Fibroblast of skin of scalp (primary cell): ENCODE data around the gene SAMMSON.

Experiments used
- DNase-seq: peaks from one replicate; pipeline ENCODE4 v3.0.0-alpha.2; 2013

Gene SAMMSON

DNA sequence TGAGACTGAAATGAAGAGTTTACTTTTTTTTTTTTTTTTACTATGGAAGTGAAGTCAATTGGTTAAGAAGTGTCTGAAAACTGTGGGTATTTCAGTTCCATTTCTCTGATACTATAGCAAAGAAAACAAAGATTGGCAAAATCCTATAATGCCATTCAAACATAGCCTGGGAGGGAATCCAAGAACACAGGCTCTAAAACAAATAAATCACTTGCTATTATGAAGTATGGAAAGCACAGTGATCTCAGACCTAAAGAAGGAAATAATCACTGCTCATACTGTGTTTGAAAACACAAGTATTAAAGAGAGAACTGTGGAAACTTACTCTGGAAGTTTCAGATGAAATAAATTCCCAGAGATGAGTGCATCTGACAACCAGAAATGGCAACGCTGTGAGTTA is 12.0 kb downstream of the SAMMSON start:
- peak; percentile 24 for DNase-seq

DNA sequence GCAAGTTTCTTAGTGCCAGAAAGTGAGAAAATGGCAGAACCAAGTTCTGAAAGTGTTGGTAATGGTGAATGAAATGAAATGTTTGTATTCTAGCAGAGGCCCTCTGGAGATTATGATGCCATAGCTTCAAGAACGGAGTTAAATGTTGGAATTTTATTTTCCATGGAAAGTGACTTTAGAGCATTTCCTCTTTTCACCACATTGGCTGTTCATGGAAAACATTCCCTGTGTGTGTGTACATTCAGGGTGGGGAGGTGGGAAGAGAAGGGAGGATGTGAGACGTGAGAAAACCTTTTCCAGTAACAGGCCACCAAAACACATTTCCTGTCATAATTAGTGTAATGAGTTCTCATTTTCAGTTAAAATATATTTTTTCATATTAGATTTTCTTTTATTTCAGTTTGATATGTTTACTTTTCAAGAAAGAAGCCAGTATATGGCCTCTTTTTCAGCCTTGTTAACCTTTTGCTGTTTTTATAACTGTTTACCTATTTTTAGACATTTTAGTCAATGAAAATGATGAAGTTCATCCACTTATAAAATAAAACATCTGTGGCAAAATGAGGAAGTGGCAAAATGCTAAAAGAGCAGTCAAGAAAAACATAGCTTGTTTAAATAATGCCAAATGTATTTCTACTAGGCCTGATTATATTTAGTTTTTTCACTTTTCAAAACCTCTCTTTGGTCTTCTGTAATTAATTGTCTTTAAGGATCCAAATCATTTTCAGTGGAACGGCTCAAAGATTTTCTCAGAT is 21.6 kb downstream of the SAMMSON start:
- DNase-seq = no peak

DNA sequence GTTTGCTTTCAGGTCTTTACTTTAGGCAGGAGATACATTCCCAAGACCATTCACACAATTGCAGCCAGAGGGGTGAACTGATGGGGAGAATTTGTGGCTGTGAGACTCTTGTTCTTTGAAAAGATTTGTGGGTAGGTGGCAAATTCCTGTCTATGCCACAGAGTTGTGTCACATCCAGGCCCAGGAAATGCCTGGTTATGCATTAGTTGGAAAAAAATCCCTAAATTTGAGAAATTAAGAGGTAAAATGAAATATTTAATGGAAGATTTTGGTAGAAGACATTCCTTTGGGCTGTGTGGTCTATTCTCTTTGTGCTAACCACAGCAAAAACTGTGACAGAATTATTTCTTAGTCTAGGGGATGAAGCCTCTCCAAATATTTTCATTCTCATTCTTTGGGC is 28.8 kb downstream of the SAMMSON start:
- peak; percentile 75 for DNase-seq

DNA sequence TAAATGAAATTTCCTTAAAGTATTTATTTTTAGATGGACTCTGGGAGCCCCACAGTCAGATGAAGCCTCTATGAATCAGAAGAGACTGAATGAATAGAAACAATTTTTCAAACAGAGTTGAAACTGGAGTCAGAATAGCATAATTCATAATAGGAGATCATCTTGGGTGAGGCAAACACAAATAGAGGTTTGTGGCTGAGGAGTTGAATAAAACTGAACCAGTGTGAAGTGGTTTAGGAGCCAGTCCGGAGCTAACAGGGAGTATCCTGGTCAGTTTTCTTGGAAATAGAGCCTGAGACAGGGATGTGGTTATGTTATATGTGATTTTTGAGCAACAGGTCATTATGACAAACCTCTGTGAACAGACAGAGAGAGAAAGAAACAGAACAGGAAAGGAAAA is 39.2 kb downstream of the SAMMSON start:
- no peak for DNase-seq

DNA sequence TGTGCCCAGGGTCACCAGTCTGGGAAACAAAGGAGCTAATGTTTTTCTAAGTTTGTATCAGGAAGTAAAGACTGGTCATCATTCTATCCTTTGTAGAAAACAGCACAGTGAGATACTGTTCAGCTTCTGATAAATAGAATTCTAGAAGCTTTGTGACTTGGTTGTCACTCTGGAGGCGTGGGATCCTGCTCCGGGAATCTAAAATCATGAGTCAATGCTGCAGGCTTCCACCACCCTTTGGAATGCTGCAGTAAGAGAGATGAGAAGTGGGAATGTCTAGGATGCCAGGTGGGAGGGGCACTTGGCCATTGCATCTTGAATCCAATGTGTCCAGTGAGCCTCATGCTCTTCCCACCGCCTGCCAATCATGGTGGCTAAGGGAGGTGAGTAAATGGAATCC is 40.9 kb downstream of the SAMMSON start:
- peak; percentile 15 for DNase-seq

DNA sequence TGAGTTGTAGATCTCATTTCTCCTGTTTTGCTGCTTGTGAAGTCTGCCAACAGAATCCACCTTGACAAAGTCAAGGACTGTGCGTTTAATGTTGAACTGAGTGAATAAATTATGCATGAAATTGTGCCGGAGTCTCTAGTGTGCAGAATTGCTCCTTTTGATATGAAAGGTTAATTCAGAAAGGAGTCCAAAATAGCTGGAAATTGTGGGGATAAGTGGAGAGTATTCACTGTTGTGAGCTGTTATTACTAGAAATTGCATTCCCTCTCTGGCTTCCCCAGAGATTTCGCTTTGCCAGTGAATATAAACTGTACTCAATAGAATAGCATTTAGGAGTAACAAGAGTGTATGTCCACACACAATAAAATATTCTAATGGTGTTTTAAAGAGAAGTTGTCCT is 43.1 kb downstream of the SAMMSON start:
- DNase-seq = no peak

DNA sequence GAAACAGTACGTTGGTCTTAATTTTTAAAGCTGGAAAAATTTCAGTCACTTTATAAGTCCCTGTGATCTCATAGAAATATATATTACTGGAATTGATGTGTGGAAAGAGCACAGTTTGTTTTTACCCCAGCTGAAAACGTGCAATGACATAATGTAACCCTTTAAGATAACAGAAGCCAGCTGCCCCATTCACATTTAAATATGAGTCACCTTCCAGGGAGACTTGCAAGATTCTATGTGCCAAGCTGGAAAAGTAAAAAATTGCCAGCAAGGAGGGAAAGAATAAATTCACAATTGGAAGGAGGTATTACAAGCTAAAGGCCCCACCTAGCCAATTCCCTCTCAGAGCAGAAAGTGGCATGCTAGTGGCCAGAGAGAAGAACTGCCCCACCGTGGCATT is 50.2 kb downstream of the SAMMSON start:
- peak; percentile 54 for DNase-seq

DNA sequence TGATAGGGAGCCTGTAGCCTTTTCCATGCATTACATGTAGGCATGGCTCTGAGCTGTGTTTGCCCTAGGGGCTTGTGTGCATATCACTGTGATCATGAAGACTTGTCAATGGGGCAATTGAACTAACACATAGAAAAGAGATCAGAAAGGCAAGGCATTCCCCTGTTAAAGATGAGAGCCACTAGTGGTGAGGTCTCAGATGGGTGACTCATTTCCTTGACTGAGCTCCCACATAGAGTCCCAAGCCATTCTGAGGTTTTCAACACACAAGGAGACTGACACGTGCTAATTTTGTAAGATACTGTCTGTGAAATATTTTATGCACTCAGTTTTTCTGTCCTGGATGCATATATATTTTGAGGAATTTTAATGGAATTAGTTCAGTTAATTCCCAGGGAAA is 53.8 kb downstream of the SAMMSON start:
- DNase-seq = peak; percentile 60

DNA sequence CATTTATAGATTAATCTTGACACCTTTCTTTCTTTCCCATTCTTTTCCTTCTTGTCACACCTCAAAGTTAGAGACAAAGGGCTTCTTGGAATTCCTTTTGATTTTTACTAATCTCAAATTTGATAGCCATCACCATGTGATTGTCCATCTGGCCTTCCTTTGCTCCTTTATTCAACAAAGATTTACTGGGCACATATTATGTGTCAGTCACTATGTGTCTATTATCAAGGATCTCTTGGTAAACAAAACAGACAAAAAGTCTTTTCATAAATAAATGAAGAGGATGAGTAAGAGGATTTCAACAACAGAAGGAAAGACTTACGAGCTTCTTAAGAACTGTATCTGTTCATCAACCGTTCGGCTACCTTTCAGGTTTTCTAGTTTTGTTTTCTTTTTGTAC is 56.5 kb downstream of the SAMMSON start:
- no peak for DNase-seq

DNA sequence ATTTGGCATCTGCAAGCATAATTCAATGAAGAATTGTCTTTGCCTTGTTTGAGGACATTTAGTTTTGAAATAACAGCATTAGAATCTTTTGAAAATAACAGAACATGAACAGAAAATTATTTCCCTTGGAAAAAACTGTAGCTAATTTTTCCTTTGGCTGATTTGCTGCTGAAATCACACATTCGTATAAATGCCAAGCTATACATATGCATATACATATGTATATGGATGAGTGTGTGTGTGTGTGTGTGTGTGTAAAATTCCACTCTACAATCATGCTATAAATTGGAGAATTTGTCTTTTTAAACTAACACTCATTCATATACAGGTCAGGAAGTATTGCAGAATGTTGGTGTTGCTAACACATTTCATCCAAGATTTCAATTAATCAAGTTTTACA is 57.9 kb downstream of the SAMMSON start:
- DNase-seq = no peak

DNA sequence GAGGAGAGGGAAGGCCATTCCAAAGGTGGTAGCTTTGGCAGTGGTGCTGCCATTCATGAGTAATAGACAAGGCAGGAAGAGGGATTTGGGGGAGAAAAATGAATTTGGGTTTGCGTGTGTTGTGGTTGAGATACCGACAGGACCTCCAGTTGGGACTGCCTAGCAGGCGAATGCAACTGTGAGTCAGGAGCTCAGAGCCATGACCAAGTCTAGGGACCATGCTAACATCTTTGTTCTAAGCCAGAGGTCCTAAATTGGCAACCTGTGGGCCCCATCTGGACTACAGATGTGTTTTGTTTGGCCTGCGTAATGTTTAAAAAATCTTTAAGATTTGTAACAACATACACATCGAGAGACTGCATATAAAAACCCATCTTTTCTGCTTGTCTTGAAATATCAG is 61.6 kb downstream of the SAMMSON start:
- peak; percentile 64 for DNase-seq

DNA sequence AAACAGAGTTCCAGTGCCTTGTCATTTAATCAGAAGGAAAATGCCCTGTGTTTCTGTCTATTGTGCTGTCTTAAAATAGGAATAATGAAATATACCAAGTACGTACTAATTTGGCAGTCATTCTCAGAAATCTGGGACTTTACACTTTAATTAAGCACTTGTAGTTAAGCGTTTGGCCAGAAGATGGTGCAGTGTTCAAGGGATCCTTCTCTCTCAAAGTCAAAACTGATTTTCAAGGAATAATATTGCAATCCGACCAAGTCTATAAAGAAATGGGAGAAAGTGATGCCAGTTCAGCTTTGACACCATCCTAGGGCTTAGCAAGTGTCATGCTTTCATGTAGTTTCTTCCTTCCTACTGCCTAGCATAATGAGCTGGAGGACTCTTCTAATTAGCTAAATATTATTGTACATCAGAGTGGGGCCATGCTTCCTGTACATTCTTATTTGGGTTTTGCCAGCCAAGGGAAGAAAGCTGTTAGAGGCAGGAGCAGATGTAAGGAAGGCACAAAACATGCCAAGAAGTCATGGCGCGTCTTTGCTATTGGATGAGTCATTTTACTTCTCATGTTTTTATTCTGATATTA is 64.8 kb downstream of the SAMMSON start:
- peak; percentile 42 for DNase-seq

DNA sequence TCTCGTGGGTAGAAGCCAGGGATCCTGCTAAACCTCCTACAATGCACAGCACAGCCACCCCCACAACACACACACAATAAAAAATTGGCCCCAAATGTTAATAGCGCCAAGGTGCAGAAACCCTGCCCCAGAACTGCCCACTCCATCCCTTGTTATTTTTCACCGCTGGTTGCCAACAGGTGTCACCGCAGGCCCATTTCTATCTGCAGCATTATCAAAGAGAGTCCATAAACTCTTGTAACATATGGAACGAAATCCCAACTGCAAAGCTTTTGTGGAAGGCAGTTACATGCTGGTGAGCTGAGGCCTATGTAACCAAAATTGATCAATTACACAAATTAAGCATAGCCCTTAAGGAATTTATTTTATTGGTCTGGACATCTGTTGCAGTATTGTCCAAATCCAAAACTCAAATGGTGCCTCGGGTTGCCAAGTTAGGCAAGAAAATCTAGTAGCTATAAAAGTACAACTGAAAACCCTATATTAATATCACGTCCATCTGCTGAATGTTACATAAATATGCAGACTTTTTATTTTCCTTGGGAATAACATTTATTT is 66.2 kb downstream of the SAMMSON start:
- no peak for DNase-seq

DNA sequence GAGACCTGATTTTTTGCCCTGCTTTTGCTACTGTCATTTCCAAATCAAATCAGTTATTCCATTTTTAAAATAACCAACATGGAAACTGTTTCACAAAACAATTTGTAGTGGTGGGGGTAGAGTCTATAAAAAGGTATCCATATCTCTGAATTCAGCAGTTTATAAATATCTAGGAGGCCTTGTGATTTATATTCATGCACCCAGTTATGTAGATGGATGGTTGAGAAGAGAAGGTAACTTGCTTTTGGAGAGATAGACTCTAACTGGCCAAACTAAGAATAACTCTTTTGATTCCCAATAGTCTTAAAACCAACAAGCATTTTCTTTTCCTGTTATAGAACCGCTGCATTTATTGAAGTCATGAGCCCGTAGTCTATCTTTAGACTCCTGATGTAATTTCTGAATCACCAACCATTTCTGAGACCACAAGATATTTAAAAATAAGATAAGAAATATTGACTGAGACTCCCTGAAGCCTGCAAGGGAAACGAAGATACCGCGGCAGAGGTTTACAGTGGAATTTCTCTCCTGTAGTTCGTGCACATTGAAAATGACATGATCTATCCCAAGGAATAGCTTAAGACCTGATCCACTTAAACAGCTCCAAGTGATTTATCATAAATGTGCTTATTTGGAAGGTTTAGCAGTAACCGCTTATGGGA is 68.5 kb downstream of the SAMMSON start:
- peak; percentile 53 for DNase-seq

DNA sequence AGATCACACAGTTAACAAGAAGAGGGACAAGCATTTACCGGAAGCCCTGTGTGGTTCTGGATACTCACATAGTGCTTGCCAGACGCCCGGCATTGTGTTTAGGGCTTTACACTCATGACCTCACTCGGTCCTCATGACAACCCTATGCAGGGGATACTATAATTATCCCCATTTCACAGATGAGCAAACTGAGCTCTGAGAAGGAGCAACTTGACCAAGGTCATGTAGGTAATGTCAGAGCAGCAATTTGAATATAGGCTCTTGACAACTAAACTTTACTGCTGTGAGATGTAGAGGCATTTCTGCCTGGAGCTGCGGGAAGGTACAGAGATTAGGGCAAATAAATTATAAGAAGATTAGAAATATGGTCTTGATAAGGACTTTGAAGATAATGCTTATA is 70.0 kb downstream of the SAMMSON start:
- no peak for DNase-seq

DNA sequence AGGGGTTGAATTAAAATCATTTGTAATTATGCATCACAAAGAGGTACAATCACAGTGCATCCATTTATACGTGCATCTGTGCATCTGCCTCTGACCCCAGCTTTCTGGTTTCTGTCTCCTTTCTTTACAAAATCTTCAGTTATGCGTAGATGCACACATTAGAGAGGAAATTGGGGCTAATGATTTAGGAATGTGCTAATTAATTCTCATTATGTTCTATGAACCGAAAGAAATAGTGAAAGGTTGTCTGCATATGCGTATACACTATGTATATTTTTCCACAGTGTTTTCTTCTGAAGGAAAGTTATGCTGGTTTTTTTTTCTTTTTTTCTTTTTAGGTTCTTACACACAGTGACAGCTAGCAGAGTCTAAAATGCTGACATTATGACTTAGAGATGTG is 71.6 kb downstream of the SAMMSON start:
- DNase-seq = no peak

DNA sequence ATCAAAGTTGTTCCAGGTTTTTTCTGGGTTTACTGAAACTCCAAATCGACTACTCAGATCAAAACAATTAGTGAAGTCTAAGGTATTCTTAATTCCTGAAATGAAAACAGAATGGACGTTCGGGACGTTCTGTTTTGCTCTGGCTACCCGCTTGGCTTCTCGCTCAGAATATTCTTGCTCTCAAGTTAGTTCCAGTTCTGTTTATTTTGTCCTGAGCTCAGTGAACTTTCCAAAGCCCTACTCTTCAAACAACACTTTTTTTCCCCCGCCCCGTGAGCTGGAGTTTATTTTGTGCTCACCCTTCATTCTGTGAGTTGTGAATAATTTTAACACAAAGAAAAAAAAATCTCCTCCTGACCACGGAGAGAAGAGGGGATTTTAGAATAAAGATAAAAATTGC is 72.6 kb downstream of the SAMMSON start:
- no peak for DNase-seq

DNA sequence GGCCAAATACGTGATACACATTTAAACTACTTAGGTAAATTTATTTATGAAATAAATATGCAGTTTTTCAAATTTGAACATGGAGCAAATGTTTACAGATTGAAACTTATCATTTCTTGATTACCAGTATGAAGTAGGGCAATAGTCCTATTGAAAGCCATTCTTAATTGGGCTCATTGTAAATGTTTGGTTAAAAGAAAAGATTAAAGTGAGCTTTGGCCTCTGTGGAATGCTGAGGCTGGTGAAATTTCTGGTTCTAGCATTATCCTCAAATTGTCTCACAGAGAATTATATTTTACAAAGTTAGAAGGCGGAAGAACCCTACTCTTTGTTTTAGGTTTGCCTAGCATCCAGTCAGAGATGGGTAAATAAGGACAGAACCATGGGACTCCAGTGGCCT is 73.2 kb downstream of the SAMMSON start:
- no peak for DNase-seq

DNA sequence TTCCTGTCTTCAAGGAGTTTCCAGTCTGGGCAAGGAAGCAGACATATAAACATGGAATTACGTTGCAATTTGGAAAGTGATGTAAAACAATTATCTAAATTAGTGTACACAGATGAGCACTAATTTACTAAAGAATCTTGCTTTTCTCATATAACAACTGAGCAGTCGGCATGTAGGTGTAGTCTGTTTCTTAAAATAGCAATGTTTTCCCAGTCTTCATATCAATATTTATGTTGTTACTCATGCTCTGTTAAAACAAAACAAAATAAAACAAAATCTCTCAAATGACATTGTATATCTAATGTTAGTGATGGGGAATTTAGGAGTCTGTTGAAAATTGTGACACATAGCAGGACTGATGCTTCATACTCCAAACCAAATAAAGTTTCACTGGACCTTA is 75.6 kb downstream of the SAMMSON start:
- no peak for DNase-seq

DNA sequence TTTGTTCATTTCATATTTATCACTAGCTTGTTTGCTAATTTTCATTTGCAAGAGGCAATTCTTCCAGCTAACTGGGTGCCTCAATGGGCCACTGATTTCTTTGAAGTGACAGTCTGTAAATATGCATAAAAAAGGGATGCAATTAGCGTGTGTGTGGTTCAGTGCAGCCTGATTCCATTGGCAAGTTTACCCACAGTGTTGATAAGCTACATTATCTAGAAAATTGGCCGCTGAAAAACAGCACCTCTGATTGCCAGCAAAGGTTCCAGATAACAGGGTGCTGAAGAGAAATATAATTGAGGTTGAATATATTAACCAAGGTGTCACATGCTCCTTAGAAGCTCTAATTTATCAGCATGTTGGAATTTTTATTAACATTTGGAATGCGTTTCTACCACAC is 76.9 kb downstream of the SAMMSON start:
- no peak for DNase-seq

DNA sequence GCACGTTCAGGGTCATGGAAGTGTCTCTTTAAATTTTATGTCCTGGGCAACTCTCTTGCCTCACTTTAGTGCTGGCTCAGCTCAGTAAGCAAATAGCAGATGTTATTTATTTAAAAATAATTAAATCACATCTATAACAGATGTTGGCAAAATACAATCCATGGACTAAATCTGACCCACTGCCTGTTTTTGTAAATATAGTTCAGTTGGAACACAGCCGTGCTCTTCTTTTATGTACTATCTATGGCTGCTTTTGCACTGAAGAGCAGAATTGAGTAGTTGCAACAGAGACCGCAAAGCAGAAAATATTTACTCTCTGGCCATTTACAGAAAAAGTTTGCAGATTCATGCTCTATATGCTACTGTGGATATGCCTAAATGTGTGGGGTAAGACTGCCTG is 79.2 kb downstream of the SAMMSON start:
- no peak for DNase-seq

DNA sequence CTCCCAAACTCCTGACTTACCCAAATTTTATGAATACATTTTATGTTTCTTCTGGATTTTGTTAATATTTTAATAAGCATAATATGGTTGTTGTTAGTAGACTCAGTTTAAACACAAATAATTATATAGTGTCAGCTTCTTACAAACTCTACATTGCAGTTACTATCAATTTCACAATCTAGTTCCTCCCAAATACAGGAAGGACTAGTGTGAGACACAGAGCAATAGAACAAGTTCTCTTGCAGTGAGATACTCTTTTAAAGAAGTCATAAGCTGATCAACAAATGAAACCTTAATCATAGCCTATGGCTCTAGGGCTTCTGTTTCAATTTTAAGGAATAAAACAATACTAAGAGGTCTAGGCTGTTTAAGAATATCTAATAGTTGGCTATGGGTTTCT is 86.1 kb downstream of the SAMMSON start:
- DNase-seq = no peak

DNA sequence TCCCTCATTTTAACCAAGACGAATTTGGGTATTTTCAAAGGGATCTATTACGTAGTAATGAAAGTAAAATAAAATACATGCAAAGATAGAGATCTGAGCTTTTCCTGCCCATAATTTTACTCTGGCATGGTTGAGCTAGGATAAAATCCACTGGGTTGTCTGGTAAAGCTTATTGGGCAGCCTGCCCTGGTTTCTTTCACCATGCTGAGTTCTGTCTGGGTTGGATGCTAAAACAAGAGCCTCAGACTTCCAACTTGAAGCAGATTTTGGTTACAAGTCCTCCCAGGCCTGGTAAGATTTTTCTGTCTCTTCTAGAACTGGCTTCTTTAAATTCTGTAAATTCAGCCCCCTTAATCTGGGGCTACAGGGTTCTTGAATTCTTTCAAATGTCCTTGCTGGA is 86.8 kb downstream of the SAMMSON start:
- no peak for DNase-seq
